Suppressor macrophage (primary cell): ENCODE results near the gene POP7.
A peak's percentile ranks its signal among the peaks of the same experiment; 100 is the strongest.
"Not testable (repeated sequence)": the region's sequence is repeated elsewhere in the genome, so short reads cannot be mapped to it uniquely, and the experiment has no call there.

Source experiments
- DNase-seq, 4 experiments: peaks; one replicate each; pipeline ENCODE4 v3.0.0-alpha.2; 2020 to 2022

POP7 gene

GRCh38 chr7:100692578-100692961, 13.4 kb upstream of the POP7 start:
- DNase-seq = no peak

- peak in 2 of 4 experiments; percentile 28 to 52 for DNase-seq
Observed at GRCh38 chr7:100693312-100694097, 12.4 kb upstream of the POP7 start.

GRCh38 chr7:100694098-100694745, 11.7 kb upstream of the POP7 start, which contains the start of gene GIGYF1:
Gene GIGYF1 (minus strand): TSS chr7:100694250. CDS start chr7:100688238, 6,012 bp downstream.
- peak; percentile 64 to 90 (median 78) for DNase-seq

- no peak for DNase-seq
Observed at GRCh38 chr7:100696123-100696521, 9.8 kb upstream of the POP7 start.

GRCh38 chr7:100699018-100699417, 6.9 kb upstream of the POP7 start:
- no peak for DNase-seq

- not testable (repeated sequence) for DNase-seq
Observed at GRCh38 chr7:100701089-100701488, 4.8 kb upstream of the POP7 start.

GRCh38 chr7:100705320-100705752, 585 bp upstream of the POP7 start:
- peak; percentile 77 to 90 (median 84) for DNase-seq

GRCh38 chr7:100706672-100707311, 871 bp downstream of the POP7 start:
- DNase-seq = no peak

- DNase-seq = peak in 2 of 4 experiments; percentile 28 to 41
Observed at GRCh38 chr7:100708395-100708794, 2.5 kb downstream of the POP7 start.

- DNase-seq = no peak
Observed at GRCh38 chr7:100710452-100710851, 4.5 kb downstream of the POP7 start.

- DNase-seq = no peak
Observed at GRCh38 chr7:100711369-100711768, 5.4 kb downstream of the POP7 start.

GRCh38 chr7:100714725-100715124, 8.8 kb downstream of the POP7 start:
- no peak for DNase-seq

- DNase-seq = not testable (repeated sequence)
Observed at GRCh38 chr7:100717073-100717472, 11.2 kb downstream of the POP7 start.

GRCh38 chr7:100719523-100720278, 13.8 kb downstream of the POP7 start:
- DNase-seq = no peak

GRCh38 chr7:100720279-100720670, 14.4 kb downstream of the POP7 start, which contains the start of gene EPO:
Gene EPO (plus strand): TSS chr7:100720468. CDS start chr7:100720981, 513 bp downstream.
- no peak for DNase-seq

GRCh38 chr7:100720671-100721504, 15.0 kb downstream of the POP7 start:
- no peak for DNase-seq

- DNase-seq = no peak
Observed at GRCh38 chr7:100721505-100721812, 15.5 kb downstream of the POP7 start.

- no peak for DNase-seq
Observed at GRCh38 chr7:100722480-100723212, 16.7 kb downstream of the POP7 start.

GRCh38 chr7:100723732-100724275, 17.9 kb downstream of the POP7 start:
- DNase-seq = no peak

GRCh38 chr7:100724364-100724763, 18.4 kb downstream of the POP7 start:
- not testable (repeated sequence) for DNase-seq
